ENCODE data around the gene KIF1A.

The KIF1A gene, protein sequence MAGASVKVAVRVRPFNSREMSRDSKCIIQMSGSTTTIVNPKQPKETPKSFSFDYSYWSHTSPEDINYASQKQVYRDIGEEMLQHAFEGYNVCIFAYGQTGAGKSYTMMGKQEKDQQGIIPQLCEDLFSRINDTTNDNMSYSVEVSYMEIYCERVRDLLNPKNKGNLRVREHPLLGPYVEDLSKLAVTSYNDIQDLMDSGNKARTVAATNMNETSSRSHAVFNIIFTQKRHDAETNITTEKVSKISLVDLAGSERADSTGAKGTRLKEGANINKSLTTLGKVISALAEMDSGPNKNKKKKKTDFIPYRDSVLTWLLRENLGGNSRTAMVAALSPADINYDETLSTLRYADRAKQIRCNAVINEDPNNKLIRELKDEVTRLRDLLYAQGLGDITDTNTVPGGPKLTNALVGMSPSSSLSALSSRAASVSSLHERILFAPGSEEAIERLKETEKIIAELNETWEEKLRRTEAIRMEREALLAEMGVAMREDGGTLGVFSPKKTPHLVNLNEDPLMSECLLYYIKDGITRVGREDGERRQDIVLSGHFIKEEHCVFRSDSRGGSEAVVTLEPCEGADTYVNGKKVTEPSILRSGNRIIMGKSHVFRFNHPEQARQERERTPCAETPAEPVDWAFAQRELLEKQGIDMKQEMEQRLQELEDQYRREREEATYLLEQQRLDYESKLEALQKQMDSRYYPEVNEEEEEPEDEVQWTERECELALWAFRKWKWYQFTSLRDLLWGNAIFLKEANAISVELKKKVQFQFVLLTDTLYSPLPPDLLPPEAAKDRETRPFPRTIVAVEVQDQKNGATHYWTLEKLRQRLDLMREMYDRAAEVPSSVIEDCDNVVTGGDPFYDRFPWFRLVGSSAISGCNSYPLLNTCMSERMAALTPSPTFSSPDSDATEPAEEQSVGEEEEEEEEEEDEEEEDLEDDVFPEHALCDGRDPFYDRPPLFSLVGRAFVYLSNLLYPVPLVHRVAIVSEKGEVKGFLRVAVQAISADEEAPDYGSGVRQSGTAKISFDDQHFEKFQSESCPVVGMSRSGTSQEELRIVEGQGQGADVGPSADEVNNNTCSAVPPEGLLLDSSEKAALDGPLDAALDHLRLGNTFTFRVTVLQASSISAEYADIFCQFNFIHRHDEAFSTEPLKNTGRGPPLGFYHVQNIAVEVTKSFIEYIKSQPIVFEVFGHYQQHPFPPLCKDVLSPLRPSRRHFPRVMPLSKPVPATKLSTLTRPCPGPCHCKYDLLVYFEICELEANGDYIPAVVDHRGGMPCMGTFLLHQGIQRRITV (N-terminal part only)

DNA sequence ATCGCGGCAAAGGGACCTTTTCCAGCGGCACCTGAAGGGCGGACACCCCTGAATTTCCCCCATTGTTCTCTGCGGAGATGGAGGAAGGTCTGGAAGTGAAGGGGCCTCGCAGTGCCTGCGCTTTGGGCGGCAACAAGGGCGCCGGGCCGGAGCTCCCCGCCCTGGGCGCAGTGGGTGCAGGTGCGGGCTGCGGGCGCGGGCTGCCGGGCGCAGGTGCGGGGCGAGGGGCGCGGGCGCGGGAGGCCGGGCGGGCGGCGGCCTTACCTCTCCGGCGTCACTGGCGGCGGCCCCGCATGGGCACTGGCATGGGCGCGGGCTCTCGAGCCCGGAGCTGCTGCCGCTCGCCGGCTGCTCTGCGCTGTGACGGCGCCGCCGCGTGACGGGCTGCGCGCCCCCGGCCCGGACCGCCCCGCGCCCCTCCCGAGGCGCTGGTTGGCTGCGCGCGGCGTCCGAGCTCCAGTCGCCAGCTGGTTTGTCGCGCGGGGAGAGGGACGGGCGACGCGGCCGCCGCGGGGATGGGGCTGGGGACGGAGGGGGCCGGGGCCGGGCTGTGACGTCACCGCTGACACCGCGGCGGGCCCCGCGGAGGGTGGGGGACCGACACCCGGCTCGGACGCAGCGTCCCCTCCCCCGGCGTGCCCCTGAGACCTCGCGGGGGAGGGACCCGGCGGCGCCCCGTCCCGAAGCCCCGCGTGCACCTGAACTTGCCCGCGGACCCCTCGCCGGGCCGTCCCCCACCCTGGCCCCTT is at the start of gene KIF1A:
Gene KIF1A, minus strand, starts transcription at position 362 of the 749 bp plus-strand sequence. CDS start 22,467 bp downstream, outside the sequence.
- no peak for DNase-seq

DNA sequence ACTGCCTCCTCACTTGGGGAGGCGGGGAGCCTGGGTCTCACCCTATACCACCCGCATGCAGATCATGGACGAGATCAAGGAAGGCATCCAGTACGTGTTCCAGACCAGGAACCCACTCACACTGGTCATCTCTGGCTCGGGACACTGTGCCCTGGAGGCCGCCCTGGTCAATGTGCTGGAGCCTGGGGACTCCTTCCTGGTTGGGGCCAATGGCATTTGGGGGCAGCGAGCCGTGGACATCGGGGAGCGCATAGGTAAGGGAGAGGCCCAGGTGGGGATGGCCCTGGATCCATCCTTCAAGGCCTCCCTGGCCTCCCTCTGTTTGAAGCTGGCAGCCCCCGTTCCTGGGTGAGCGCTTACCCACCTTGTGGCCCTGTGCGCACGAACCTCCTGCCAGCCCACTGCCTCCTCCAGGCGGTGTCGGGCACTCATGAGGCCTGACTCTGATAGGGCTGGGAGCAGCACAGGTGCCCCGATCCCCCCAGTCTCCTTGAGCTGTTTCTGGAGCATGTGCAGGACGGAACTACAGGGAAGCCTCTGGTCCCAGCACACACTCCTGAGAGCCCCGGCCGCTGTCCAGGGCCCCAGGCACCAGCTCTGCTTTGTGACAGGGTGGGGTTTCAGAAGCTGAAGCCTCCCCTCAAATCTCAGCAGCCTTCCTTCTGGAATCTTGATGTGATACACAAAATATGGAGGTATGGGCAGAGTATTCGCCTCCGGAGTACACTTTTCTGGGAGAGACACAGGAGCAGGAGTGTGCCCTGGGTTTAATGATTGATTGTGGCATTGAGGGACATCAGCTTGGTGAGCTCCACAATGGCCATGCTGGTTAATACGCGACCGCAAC is 49.3 kb upstream of the KIF1A start:
- no peak for DNase-seq

DNA sequence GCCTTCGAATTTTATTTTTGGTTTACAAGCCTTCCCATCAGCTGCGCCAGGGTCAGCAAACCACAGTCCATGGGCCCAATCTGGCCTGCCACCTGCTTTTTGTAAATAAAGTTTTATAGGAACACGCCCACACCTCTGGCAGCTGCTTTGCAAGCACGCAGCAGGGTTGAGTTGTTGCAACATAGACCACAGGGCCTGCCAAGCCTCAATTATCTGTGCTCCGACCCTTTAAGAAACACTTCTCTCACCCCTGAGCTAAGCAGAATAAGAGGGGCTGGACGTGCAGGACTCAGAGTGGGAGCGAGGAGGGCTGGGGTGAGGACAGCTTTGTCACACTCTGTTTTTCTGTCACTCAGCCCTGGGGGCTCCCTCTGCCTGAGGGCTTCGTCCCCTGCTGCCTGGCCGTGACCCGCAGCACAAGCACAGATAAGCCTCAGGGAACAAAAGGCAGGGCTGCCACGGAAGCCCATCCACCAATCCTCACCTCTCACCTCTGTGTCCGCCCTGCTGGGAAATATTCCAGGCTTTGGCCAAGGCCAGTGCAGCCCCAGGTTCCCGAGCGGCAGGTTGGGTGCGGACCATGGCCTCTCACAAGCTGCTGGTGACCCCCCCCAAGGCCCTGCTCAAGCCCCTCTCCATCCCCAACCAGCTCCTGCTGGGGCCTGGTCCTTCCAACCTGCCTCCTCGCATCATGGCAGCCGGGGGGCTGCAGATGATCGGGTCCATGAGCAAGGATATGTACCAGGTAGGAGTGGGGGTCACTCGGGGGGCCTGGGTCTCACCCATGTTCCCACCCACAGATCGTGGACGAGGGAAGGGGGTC is 48.5 kb upstream of the KIF1A start, which contains the start of gene AGXT:
Gene AGXT, plus strand, starts transcription at position 539 of the 823 bp plus-strand sequence. Its CDS starts 42 bp downstream, at position 581.
- DNase-seq = no peak

DNA sequence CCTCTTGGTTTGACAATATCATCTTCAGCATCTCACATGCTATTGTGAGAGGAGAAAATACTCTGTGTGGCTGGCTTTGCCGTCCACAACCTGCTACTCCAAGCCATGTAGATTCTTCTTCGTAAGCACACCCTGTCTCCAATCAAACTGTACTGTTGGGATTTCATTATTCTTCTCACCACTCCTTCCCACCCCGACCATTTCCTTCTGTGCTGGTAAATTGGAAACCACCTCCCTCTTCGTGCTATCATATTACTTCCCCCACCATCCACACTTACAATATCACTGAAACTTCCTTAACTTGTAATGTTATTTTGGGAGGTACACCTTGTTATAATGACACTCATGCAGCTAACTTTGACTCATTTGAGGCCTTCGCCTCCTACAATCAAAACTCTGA is 45.4 kb upstream of the KIF1A start:
- no peak for DNase-seq

DNA sequence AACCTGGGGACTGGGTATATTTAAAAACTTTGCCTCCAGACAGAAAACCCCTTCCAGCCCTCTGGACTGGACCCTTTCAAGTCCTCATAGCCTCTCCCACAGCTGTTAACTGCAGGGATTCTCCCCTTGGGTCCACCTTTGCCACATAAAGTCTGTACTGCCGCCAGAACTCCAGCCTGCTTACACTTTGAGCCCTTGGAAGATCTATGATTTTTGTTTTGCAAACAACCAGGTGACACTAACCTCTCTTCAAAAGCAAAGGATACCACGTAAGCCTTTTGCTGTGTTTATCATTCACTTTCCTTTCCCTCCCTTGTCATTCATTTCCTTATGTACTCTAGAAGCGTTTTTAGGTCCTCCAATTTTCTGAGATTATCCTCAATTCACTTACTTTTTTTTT is 44.5 kb upstream of the KIF1A start:
- DNase-seq = no peak

DNA sequence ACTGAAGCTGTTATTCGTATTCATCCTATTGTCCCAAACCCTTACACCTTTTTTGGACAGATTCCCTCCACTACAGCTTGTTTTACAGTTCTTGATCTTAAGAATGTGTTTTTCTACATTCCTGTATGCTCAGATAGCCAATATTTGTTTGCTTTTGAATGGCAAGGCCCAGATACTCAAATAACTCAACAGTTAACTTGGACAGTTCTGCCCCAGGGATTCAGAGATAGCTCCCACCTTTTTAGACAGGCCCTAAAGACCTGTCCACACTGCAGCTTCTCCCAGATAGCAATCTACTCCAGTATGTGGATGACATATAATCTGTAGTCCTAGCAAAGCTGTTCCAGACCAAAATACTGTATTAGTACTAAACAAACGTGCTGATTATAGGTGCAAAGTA is 41.5 kb upstream of the KIF1A start:
- DNase-seq = no peak

DNA sequence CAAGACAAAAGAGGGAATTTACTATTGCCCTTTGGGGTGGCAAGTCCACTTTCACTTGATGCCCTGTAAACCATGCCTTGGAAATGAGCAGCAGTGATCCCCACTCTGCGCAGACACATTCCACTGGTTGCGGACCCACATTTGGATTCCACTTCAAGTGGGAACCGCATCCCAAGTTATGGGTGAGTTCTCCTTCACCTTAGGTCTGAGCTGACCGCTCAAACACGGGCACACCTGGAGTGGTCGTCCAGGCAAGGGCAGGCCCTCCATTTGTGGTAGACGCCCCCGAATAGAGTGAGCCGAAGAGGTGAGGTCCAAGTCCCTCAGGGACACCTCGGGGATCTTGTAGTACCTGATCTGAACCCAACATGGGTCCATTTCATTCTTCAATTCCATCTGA is 38.9 kb upstream of the KIF1A start:
- no peak for DNase-seq

DNA sequence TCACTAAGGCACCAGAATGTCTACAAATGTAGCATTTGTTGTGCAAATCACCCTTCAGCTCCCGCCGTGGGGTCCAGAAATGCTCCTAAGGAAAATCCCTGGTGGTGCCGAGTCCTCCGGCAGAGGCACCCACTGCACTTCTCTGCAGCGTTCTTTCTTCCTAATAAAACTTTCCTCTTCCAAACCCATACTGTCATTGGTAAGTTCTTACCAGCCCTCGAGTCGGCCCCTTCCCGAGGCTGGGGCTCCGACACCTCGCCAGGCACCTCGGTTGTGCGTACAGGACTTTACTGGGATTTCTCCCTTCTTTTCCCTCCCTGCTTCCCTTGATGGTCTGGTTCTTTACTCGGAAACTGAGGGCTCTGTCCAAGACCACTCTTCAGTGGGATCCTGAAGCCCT is 38.3 kb upstream of the KIF1A start:
- DNase-seq = no peak

DNA sequence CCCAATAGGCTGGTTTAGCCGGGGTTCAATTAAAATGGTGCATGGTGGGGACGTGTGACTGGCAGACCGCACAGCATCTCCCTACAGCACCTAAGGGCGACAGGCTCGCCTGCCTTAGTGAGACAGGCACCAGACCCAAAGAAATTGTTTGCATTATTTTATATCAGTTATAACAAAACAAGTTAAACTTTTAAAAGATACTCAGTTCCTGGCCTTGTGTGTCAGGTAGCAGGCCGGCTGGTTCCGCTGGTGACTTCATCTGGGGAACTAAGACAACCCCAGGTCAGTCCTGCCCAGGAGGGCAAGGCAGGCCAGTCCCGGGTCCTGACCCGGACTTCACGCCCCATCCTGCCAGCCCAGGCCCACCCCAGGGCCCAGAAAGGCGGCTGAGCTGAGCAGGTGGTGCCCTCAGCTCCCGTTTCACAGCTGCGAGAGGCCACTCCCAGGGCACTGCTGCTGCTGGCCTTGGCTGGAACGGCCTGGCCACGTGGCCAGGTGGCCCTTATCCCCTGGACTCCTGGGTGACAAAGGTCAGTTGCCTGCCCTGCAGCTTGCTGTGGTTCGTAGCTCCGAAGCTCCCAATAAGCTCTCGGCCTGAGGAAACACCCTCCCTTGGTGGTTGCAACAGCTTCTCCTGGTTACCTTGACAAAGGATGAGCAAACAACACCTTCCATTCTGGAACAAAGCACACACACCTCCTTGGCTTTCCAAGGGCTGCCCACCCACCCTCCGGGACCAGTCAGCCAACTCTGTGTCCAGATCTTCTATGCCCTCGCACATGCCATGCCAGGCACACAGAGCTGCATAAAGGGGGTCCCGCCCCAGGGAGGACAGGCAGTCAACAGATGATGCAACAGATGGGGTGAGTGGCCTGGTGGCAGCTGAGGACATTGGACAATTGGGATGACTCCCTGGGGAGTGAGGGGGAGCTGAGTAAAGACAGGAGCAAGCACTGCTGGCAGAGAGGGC is 37.3 kb upstream of the KIF1A start:
- DNase-seq = no peak

DNA sequence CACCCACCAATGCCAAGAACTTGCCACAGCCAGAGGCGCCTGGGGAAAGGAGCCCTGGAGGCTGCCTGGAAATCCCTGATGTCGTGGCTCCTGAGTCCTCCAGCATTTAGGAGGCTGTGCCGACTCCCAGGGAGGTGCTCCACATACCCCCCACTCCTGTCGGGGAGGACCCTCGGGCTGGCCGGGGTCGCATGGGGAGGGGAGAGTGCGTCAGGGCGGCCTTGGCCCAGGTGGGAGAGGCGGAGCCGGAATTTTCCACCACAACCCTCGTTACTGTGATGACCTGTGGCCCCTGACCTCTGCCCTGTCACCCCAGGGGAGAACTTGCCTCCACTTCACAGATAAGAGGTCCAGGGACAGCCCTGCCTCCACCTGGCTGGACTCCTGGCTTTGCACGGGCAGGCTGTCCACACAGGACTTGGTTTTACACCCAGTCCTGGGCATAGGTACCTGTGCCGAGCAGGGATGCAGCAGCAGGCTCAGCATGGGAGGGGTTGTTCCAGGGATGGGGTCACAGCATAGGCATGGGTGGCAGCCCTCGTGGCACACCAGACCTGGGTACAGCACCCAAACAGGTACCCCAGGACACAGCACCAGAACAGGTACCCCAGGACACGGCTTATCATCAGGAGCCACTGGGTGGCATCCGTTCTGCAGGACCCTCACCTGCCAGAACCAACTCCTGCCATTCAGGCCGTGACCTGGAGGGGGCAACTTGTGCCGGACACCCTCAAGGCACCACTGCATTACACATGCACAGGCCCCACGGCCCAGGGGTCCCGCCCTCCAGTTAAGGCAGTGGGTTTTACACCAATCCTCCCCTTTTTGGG is 36.3 kb upstream of the KIF1A start:
- DNase-seq = no peak

DNA sequence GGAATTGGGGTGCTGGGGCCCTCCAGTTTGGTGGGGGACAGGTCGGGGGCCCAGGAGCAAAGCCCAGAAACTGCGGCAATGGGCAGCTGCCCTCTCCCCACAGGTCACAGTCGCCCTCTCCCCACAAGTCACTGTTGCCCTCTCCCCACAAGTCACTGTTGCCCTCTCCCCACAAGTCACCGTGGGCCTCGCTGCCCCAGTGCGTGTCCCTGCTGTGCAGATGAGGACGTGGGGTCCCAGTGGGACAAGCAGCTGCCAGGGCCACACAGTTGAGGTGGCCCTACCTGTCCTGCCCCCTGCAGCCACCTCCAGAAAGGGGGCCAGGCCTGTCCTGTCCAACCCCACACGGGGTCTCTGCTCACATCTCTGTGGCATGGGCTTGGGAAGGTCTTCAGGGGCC is 35.7 kb upstream of the KIF1A start:
- no peak for DNase-seq

DNA sequence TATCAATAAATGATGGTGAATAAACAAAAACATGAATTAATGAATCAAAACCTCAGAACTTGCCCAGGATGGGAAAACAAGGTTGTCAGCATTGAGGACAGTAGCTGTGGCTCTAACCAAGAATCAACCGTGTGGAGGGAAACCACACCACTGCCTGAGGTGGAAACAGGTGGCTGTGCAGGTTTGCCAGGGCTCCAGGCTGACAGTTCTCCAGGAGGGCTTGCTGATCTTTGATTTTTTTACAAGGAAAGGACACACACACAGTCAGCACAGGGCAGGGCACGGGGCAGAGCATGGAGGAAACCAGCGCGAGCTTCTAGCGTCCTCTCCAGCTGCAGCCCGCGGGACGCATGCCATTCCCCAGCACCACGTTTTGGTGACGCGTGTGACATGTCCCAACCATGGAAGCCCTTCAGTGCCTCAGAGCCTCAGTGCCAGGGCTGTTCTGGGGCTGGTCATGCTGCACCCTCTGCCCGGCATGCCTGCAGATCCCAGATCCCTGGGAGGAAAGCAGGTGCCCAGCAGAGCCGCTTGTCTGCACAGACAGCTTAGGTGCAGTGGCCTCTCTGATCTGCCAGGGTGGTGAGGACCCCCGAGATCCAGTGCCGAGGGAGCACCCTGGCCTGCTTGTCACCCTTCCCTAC is 32.8 kb upstream of the KIF1A start:
- DNase-seq = no peak

DNA sequence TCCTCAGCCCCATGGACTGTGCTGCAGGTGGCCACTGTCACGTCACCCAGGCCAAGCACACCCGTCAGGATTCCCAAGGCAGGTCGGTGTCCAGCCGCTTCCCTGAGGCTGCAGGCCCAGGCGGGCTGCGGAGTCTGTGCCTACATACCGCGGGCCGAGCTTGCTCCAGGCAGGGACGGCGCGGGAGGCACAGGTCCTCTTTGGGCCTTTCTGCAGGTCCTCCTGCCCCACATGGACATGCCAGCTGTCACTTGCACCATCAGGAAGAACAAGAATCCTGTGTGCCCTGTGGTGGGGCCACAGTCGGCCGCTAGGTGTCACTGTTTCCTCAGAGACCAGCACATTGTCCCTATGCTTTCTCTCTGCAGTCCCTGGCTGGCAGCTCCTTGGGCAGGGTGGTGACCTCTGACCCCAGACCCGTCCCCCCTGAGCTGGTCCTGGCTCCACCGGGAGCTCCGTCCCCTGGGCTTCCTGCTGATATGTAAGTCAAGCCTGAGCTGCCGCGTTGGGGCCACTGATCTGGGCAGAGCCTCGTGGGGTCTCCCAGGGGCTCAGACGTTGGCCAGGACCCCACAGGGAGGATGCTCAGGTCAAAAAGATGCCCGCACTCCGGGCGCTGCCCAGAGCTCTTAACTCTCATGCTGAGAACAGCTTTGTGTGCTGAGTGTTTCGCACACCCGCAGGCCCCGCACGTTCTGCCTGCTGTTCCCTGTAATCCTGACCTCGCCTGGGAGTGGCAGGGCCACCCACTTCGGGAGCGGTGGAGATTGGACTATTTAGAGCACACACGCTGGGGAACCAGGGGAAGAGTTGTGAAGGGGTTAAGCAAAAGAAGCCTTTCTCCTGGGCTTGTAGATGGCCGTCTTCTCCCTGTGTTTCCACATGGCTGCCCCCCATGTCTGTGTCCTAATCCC is 31.3 kb upstream of the KIF1A start:
- DNase-seq = peak; percentile 73

DNA sequence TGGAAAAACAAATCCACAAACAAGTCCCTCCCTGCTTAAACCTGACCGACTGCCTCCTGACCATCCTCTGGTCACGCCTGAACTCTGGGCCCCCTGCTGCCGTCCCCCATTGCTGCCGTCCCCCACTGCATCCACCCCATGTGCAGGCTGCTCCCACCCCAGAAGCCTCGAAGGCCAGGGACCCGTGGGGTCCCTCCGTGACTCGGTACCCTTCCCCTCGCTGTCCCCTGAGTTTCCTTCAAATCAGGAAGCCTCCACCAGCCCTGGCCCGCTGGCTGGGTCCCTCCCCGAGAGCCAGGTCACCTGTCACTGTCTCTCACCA is 30.7 kb upstream of the KIF1A start:
- no peak for DNase-seq

DNA sequence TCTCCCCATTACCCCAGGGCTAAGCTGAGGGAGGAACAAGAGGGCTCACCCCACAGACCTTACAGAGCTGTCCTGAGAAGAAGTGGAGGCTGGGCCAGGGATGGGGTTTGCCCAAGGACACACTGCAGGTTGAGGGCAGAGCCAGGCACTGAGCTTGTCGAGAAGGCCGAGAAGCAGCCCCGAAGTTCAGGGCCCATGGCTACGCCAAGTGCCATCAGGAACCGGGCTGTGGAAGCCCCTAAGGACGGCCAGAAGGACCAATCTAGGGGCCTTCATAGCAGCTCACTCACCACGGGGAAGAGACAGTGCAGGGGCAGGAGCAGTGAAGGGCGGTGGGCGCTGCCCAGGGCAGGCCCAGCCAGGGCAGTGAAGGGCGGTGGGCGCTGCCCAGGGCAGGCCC is 30.0 kb upstream of the KIF1A start:
- DNase-seq = no peak

DNA sequence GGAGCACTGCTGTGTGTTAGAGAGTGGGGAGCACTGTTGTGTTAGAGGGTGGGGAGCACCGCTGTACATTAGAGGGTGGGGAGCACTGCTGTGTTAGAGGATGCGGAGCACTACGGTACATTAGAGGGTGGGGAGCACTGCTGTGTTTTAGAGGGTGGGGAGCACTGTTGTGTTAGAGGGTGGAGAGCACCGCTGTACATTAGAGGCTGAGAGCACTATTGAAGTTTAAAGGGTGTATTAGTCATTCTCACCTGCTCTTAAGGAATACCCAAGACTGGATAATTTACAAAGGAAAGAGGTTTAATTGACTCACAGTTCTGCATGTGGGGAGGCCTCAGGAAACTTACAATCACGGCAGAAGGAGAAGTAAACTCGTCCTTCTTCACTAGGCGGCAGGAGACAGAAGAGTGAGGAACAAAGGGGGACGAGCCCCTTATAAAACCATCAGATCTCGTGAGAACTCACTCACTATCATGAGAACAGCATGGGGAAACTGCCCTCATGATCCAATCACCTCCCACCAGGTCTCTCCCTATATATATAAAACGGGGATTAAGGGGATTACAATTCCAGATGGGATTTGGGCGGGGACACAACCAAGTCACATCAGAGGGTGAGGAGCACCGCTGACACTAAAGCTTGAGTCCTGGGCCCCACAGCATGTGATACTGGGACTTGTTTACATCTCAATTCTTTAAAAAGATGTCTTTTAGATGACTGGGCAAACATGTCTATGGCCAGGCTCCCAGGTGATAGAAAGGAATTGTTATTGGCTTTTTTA is 29.1 kb upstream of the KIF1A start:
- DNase-seq = no peak

Data from CD4-positive, alpha-beta T cell treated with Interleukin-15 for 1 hour (primary cell).